Medulla oblongata (tissue), 1 donor: ENCODE data around the gene NHLH2.

Experiments
- DNase-seq: peaks from one replicate; pipeline ENCODE4 v3.0.0-alpha.2; 2015; ENCODE audit errors: extremely low spot score

Gene NHLH2

DNA sequence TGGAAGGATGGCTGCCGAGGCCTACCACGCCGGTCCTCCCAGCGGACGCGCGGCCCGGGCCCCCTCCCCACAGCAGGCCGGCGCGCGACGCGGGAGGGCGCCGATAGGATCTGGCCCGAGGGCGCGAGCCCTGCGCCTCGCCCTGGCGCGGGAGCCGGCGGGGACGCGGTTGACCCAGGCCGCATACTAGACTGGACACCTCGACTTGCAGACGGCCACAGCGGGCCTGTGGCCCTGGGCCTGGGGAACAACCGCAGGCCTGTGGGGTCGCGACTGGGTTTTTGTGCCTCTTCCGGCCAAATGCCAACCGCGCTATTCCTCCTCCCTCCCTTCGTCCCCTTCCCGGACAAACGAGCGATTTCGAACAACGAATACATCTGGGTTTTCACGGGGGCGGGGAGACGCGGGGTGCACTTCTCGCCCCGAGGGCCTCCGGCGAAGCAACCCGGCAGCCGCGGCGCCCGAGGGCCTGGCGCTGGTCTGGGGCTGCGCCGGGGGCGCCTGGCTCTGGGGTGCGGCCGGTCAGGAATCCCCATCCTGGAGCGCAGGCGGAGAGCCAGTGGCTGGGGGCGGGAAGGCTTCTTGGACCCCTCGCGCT, 2.4 kb downstream of the NHLH2 start:
- peak; percentile 21 for DNase-seq

DNA sequence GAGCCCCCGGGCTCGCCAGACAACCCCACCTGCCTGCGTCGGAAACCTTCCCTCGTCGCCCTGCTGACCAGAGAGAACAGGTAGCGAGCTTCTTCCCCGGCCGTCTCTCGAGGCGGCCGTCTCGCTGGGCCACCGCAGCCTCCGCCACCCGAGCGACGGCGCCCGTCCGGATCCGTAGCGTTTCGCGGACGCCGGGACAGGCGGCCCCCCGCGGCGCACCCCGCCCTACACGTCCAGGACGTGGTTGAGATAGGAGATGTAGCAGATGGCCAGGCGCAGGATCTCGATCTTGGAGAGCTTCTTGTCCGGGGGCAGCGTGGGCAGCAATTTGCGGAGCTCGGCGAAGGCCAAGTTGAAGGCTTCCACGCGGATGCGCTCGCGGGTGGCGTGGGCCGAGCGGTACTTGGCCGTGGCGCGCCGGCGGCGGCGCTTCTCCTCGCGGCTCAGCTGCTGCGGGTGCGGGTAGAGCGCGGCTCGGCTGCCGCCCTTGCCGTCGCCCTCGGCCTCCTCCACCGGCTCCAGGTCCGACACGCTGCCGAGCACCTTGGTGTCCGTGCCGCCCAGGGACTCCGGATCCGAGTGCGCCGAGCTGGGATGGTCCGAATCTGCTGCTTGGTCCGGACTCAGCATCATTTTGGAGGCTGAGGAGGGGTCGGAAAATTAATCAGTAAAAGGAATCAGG, 3.0 kb downstream of the NHLH2 start:
- DNase-seq = peak; percentile 17

DNA sequence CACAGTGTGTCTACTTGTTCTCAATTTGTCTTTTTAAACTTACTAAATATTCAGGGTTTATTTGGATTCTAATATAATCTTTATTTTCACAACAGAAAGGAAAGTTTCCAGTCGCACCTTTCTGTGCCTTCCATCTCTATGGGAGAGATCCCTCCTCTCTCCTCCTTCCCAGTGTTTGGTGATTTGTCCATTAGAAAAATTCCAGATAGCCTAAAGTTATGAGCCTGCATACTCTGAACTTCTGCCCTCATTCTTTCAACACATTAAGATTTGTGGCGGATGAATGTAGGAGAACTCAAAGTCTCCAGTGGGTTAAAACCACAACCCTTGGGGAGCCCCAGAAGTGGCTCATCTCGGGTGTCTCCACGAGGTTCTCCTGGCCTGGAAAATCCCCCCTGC, 3.6 kb downstream of the NHLH2 start:
- peak; percentile 14 for DNase-seq

DNA sequence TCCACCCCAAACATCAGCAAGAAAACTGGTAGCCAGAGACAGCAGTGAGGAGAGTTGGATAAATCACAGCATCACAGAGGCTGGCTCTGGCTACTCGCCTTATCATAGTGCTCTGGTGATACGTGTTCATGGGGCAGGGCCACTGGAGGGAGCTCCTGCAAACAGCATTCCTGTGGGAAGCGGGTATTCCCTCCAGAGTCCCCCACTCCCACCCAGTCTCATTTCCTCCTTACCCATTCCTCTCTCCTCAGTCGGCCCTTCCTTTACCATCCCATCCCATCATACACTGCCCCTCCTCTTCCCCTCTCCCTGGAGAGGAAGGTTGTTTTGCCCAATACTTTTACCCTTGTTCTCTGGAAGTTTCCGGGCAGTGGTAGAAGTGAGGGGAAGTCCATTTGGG, 7.1 kb downstream of the NHLH2 start:
- DNase-seq = no peak

DNA sequence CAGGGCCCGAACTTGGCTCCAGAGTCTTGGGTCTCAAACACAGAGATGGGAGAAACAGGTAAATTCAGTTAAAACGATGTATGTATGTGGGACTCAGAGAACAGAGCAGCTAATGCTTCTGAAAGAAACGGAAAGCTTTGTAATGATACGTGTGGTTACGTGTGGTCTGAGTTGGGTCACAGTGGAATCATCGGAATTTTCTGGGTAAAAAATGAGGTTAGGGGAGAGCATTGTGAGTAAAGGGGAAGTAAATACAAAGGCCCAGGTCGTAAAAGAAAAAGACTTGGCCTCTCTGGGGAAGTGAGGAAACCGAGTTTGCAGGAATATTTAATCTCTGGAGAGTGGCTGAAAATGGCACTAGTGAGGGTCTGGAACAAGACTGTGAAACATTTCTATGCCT, 8.3 kb downstream of the NHLH2 start:
- DNase-seq = no peak

DNA sequence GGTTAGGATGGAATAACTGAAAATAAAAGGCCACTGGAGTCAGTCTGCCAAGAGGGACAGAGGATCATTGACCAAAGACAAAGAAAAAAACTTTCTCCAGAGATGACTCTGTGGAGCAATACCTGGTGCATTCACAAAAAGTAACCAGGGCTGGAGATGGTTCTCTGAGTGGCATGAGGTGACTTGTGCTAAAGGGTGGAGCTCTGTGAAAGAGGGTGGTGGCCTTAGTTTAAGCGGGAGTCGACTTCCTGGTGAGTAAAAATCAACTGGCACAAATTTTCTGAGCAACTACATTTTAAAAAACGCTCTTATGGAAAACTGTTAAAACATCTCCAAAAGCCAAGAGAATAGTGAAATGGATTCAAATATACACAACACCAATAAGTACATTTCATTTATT, 10.0 kb downstream of the NHLH2 start:
- no peak for DNase-seq

DNA sequence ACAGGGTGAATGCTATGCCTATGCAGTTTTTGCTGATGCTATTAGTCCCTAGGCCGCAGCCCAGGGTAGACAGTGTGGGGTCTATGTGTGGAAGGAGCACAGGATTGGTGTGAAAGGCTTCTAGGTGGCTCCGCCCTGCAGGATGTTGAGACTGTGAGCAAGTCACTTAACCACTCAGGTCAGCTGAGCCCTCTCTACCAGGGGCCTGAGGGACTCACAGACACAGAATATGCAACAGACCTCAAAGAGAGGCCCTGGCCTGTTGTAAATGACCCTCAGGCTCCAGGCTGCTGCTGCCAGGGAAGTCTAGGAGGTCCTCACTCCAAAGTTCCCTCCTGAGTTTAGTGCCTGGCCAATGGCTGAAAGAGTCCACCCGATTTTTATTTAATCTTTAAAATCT, 11.0 kb downstream of the NHLH2 start:
- DNase-seq = no peak

DNA sequence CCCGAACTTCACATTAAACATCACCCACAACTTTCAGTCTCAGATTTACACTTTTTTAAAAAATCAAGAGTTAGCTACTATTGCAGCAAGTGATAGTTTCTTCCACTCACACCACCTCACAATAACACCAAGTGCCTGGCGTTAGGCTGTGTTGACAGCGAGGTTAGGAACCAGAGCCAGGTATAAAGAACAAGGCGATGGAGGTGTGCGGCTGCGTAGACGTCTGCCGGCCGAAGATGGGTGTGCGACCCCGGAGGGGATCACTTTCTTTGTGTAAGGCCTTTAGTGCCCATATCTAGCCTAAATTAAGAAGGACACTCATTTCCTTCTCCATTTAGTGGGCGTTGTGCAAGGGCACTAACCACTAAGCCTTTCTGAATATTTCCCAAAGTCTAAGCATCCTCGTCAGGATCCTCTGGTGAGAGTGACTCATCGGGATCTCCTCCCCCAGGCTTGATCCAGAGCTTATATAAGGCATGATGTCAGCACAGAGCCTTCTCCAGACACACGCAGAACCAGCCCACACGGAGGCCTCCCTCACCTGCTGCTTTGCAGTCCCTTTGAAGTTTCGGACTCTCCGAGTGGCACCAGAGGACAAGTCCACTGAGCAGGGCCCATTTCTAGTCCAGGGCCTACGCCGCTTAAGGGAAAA, 11.8 kb downstream of the NHLH2 start:
- DNase-seq = peak; percentile 21

DNA sequence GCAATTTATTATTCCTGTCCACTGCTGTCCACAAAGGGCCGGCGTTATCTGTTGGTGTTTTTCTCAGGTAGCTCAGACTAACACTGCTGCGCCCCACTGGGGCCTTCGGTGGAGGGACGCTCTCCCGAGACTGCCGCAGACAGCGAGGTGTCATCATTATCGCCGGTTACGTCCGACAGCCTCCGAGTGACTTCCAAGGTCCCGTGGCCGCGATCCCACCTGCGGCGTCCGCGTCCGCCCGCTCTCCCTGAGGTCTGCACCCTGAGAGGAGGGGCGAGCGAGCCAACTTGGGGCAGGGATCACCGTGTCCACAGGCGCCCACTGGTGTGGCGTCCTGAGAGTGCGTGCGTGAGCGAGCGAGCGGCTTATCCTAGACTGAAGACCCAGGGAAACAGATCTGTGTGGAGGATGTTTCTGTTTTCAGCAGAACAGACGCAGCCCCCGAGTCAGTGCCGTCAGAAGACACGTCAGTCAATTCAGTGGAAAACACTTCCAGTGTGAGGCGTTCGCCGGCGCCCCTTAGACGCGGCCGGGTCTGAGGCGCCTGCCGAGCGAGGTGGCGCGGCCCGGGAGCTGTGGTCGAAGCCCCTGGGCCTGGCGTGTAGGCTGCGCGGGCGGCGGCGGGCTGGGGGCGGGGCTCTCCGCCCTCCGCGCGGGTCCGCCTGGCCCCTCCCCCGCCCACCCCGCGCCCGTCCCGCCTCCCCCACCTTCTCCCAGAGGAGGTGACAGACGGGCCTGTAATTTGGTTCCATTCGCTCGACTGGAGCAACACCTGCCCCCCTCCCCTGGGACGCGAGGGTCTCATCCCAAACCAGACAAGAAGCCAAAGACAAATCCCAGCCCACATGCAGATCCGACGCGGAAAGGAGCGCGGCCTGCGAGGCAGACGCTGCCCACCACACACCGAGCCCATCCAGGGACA, 12.6 kb downstream of the NHLH2 start:
- peak; percentile 5 for DNase-seq

DNA sequence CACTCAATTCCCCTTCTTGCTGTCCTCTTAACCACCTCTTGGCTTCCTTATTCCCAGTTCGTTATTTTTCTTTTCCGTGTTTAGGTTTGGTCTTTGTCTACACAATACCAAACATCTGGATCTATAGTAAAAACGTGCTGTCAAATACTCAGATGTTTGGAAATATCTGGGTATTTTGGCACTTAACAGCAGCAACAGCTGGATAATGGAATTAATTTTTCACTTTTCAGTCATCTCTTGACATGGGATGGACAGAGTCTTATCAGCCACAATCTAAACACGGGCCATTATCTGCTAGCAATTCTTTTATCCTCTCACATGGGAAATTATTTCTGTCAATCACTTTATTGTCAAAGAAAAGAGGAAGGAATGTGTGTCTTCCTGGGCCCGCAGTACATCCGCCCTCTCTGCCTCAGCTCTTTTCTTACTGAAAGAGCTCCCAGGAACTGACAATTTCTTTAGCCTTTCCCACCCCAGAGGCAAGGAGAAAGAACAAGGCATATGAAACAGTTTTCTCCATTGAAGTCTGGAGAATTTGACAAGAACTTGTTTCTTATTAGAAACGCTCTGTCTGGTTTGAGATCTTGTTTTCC, 13.4 kb downstream of the NHLH2 start:
- no peak for DNase-seq

DNA sequence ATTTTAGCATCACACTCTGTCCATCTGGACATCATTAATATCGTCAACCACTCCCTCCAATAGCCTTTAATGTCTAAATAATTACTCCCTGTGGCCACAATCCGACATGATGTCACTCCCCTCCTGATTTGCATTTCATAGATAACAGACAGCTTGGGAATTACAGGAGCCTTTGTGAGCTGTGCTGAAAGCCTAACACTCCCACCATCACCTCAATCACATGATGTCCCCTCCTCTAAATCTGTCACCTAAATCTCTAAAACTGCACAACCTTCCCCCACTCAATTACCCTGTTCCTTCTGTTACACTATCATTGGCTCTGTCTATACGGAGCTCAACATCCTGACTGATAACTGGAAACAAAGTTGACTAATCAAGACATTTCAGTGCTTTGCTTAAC, 14.3 kb downstream of the NHLH2 start:
- no peak for DNase-seq

DNA sequence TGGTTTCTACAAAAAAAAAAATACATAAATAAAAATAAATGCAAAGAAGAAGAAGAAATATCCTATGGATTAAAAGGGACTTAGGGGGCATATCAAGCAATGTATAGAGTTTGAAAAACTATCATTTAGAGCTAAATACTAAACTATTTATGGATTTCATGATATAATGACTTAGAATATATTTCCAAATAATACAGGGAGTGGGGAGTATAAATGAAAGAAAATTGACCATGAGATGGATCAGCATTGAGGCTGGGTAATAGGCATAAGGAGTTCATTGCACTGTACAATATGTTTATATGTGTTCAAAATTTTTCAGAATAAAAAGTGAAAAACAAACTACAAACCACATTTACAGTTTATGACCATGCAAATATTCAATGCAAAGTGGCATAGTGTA, 18.8 kb downstream of the NHLH2 start:
- DNase-seq = no peak

DNA sequence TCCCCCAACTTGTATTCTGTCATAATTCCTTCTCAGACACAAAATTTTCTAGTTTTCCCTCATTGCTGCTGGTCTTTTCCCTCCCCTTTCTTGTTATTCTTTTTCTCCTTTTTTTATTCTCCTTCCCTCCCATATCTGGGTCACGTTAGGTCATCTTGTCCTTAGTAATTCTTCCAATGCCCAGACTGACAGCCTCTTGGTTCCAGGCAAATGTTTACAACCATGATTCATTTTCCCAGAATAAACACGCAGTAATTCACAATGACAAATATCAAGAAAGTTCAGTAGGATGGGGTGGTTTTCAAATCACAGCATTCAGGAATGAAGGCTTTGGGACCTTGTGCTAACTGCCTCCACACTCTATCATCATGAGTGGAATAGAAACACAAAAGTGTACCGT, 25.2 kb downstream of the NHLH2 start:
- no peak for DNase-seq

DNA sequence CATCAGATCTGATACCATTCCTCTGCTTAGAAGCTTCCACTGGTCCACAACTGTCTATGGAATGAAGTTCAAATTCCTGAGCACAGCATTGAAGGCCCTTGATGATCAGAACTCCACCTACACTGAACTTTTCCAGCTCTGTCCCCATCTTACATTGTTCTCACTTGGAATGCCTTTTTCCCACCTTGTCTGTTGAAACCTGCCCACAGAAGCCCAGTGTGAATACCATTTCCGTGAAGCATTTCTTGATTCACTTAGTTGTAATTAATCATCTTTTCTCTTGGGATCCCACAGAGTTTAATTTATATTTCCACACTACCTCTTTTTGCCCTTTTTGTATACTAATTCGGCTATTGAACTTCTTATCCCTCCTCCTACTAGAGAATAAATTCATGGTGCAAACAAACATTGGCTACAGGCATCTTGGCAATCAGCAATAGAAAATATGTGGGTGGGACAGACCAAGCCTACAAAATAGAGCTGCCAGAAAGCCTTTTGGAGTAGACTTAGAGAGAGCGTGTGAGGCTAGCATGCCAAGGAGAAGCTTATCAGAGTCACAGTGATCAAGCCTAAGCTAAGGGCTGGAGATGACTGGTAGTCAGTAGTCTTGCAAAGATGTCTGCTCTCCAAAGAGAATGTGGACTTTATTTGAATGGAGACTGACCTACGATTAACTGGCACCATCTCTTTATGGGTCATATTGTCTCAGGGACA, 26.1 kb downstream of the NHLH2 start:
- no peak for DNase-seq

DNA sequence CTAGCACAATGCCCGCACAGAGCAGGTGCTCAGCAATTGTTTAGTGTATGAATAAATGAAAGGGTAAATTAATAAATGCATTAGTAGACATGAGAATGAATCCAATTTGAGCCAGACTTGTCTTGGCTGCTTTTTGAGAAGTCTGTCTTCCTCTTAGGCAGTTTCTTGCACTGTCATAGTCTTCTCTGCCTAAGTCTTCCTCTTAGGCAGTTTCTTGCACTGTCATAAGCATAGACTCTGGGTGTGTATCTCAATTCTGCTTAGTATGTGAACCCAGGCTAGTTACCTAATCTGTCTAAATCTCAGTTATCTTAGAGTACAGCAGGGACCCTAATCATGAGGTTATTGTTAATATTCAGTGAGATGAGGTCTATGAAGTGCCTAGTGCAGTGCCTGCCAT, 27.2 kb downstream of the NHLH2 start:
- DNase-seq = no peak

DNA sequence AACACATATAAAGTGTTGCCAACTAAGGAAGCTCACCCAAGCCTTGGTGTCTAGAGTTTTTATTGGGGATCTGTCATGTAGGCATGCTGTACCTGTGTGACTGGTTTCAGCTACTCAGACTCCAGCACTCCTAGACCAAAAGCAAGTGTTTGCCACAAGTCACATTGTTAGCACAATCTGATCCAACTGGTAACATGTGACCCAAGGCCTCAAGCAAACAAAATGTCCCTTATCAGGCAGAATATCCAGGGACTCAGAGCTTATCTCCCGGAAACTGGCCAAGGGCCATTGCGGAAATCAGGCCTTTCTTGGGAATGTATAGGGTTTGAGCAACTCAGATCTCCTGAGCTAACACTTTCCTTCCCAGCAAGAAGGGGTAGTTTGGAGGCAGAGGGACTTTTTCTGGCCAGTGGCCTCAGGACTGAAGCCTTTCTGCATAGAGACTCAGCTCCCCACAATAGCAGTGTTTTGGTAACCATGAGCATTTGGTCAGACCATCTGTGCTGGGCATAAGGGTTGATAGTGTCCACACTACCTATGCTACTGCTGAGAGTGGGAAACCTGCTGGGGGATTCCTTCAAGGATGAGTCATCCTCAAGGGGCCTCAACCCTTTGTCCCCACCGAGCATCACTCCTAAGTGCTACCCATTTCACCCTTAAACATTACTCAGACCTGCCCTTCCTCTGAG, 29.6 kb downstream of the NHLH2 start:
- DNase-seq = no peak

DNA sequence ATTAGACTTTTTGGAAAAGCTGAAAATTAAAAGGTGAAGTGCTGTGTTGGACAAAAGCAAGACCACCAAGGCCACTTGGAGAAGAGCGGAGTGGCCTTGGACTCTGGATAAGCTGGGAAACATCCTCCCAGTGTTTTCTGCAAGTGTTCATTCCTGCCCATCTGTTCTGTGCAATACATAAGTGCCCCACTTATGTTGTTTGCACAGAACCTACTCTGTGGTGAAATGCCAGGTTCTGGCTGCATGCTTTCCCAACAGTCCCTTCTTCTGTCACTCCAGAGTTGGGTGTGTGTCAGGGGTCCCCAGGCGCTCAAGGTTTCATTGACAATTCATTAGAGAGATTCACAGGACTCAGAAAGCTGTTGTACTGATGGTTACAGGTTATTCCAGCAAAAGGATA, 30.3 kb downstream of the NHLH2 start:
- no peak for DNase-seq

DNA sequence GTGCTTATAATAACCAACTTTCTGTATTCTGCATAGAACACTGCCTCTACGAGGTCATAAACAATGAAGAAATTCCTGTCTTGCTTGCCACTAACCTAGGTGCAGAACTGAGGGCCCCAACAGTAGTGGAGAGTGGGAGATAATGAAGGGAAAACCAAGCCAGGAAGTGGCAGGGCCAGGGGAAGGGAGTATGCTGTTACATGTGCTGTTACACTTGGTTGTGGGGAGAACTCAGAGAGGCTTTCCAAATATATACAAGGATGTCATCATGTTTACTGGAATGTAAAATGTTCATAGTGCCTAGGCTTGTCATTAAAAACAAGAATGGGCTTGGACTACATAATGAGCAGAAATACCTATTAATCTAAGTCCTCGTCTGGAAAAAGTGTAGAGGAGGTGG, 31.1 kb downstream of the NHLH2 start:
- DNase-seq = no peak

DNA sequence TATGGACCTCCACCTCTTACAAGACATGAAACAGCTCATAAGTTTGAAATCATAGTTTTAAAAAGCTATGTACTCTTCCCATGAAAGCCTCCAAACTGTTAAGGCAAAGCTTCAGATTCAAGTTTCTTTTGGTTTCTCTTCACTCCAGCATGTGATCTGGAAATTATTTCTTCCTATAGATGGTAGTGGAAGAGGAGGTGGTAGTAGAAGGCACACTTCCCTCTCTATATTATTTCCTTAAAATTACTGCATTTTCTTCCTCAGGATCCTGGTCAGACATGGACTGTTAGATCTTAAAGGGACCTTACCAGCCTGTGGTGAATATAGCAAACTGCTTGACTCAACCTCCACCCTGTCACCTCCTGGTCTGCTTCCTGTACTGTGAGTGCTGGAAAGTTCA, 31.9 kb downstream of the NHLH2 start:
- DNase-seq = no peak

DNA sequence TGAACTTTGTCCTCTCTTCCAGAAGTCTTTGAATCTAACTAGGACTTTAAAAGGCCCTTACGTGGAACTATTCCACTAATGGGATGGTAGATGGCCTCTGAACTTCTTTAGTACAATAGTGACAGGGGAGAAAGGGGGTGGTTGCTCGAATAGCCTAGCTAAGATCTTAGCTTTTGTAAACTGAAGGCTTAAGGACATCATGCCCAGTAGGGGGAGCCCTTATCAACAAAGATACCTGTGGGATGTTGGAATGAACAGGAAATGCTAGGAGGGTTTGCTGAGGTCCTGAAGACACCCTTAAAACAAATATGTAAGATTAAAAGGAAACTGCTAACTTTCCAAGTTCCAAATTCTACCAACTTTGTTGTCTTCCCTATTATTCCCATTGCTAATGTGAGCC, 33.2 kb downstream of the NHLH2 start:
- DNase-seq = peak; percentile 91

DNA sequence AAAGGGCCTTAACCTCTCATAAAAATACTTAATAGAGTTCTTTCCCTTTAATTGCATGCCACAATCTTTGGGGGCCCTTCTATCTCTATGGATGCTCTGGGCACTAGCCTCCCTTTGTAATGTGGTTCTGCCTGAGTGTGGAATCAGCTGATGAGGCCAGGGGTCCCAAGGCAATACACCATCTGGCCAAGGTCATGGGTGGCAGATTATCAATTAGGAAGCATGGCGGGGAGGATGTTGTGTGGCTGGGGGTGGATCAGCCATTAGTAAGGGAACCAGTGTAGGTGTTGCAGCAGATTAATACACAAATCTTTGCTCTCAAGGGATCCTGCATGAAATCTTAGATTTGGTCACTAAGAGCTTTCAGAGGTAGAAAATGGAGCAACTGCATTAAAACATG, 35.3 kb downstream of the NHLH2 start:
- DNase-seq = no peak
